Adrenal gland (tissue), 12 donors: ENCODE data around the gene GRIN3A. TPM values are rescaled to one million over a fixed set of nuclear protein-coding genes. Genes with fewer than 3 reads are reported as not detected.

Experiments used
- DNase-seq, 7 donors: peaks; one replicate each; pipeline ENCODE4 v3.0.0-alpha.2; 2019 to 2020
- H3K27ac ChIP-seq, 5 donors: fragments of 200-600 bp; sonication (generic) in 4 of 5; 1 replicate in 3 of 5; 2 replicates in 2 of 5; pipeline versions ENCODE4 v1.5.1 to v1.8.0; 2016 to 2020; ENCODE audit warnings: mild to moderate bottlenecking in 1 of 5
- H3K27me3 ChIP-seq: fragments of 200-600 bp; 2 replicates; pipeline ENCODE4 v1.8.0; 2021
- H3K36me3 ChIP-seq, 2 donors: fragments of 200-600 bp; replicated peaks in 1 of 2; 1 replicate in 1 of 2; 2 replicates in 1 of 2; pipeline versions ENCODE4 v1.5.1 to v1.8.0; 2018 to 2022
- H3K4me1 ChIP-seq, 2 donors: fragments of 200-600 bp; replicated peaks in 1 of 2; 1 replicate in 1 of 2; 2 replicates in 1 of 2; pipeline versions ENCODE4 v1.5.1 to v1.8.0; 2018 to 2021
- H3K4me3 ChIP-seq, 4 donors: fragments of 200-600 bp; sonication (generic) in 3 of 4; one replicate each; pipeline ENCODE4 v1.5.1; 2016 to 2018
- H3K9me3 ChIP-seq, 3 donors: fragments of 200-600 bp; sonication (generic) in 1 of 3; replicated peaks in 1 of 3; 1 replicate in 2 of 3; 2 replicates in 1 of 3; pipeline versions ENCODE4 v1.5.1 to v1.8.0; 2016 to 2021
- CTCF ChIP-seq, 6 experiments: fragments of 450-650 bp in 4 of 6; fragments of 200-600 bp in 2 of 6; sonication (generic) in 1 of 6; IDR thresholded peaks; 1 replicate in 5 of 6; 2 replicates in 1 of 6; pipeline versions ENCODE4 v1.5.1 to v1.8.0; 2016 to 2021; ENCODE audit warnings: antibody characterized with exemption in 6 of 6, mild to moderate bottlenecking in 2 of 6, moderate library complexity in 1 of 6
- POLR2A ChIP-seq, 2 donors: fragments of 450-650 bp; IDR thresholded peaks; one replicate each; pipeline ENCODE4 v1.6.1; 2017; ENCODE audit warnings: antibody characterized with exemption in 2 of 2, mild to moderate bottlenecking in 2 of 2, moderate library complexity in 1 of 2
- WGBS, 4 donors: extraction: QIAGEN DNeasy Blood & Tissue Kit in 2 of 4; methylation state at CpG; one replicate each; pipeline versions ENCODE4 v1.1.5 to v1.1.7; 2013 to 2017; 5-methylcytosine and 5-hydroxymethylcytosine counted together
- intact Hi-C, 2 donors: fragments of 100-400 bp; cut with DNase I; formaldehyde crosslinking; loops; one replicate each; pipeline versions ENCODE4 v1.14.1 to v1.15.0; 2022 to 2023
- polyA plus RNA-seq, 3 donors: library from polyadenylated mRNA; stranded (reverse); fragments of 200-250 nt in 2 of 3; fragments of 350-450 nt in 1 of 3; fragmentation: Illumina TruSeq in 1 of 3; extraction: RNeasy Lipid Tissue Mini Kit (QIAGEN cat#74804) in 1 of 3; gene quantifications; one replicate each; pipeline ENCODE4 v1.2.3, GENCODE V29; 2013 to 2014
- total RNA-seq, 9 donors: library from RNA; depleted of rRNA in 4 of 9; stranded (reverse); fragments of >200 nt in 4 of 9; fragments of 120-200 nt in 1 of 9; fragmentation: NEBNext Ultra II Directional in 1 of 9; extraction: Animal tissue kit (Norgen Biotek cat#: 25700) in 1 of 9; gene quantifications; one replicate each; pipeline versions ENCODE4 v1.1.0 to v1.2.4, GENCODE V29; 2013 to 2023
- donor health status: healthy with polysubstance abuse.
- donor health status: Bipolar disorder and iron deficiency.
- donor health status: DM: yes; HTN: yes; CAD: no.
- donor health status: DM: no; HTN: no; CAD: no.
- donor health status: DM: no; HTN: no; CAD: no.
- donor health status: DM: yes; HTN: yes; CAD: no.

GRIN3A gene
- total and polyA plus RNA-seq, 12 donors = under 0.01 to 0.22 (median 0.11) TPM; not detected in 2

DNA sequence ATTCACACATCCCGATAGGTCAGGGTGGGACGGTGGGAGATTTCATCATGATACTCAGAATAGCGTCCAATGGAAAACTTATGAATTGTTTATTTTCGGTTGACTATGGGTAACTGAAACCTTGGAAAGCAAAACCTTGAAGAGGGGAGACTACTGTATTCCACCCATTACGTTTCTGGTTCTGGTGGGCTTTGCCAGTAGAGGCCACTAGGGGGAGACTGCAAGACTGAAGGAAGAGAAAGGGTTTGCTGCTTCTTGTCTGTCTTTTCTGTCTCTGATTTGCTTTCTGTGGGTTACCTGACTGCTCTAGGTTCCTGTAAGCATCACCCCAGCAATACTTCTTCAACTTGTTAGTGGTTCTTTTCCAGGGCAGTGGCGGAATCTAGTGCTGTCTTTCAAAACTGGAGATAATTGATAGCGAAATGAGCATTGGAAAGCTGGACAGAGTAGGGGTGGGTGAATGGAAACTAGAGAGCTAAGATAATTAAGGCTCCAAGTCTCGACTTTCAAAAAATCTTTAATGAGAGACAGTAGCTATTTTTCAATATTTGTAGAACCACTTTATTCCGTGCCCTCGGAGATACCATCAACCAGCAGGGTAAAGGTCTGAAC lies 27.0 kb downstream of the GRIN3A start:
- no peak overlapping the region for H3K4me3 ChIP-seq
- no peaks in the 10 kb centered on the region for H3K36me3 ChIP-seq
- 65 to 72% (median 69%) methylated on average over 10 of the region's 10 CpGs for WGBS, 4 donors
- no peaks in the 10 kb centered on the region for H3K9me3 ChIP-seq
- peaks cover 7% of the 10 kb centered on the region for H3K27me3 ChIP-seq
- no peak for DNase-seq
- no peaks in the 10 kb centered on the region for H3K4me1 ChIP-seq
- peak in 4 of 6 experiments; percentile 15 to 40 (median 26) for TF ChIP-seq CTCF (IDR thresholded peaks at IDR 0.05)
- no peak for TF ChIP-seq POLR2A (IDR thresholded peaks at IDR 0.05)
- no peak overlapping the region for H3K27ac ChIP-seq
- intact Hi-C loops = no loop called here

DNA sequence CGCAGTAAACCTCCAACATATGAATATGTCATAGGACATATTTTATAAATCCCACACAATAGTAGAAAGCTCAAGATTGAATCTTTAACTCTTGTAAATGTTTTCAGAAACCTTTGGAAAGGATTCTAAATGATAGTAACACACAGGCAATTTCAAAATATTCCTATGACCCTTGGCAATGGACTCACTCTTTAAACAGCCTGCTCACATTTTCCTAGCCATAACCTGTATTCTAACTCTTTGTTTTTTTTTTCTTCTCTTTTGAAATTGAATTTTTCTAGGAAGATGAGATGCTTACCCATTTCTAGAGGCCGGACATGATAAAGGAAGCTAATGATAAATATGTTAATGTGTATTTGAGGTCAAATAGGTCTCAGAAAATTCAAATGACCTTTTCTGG lies 29.6 kb downstream of the GRIN3A start:
- TF ChIP-seq POLR2A (IDR thresholded peaks at IDR 0.05) (no peak), CTCF (IDR thresholded peaks at IDR 0.05) (no peak)
- Histone ChIP-seq H3K4me1 (no peaks in the 10 kb centered on the region), H3K36me3 (no peaks in the 10 kb centered on the region), H3K27ac (no peak overlapping the region), H3K4me3 (no peak overlapping the region), H3K27me3 (peaks cover 7% of the 10 kb centered on the region), H3K9me3 (no peaks in the 10 kb centered on the region)
- 67 to 81% (median 76%) methylated on average over 2 of the region's 2 CpGs for WGBS, 4 donors
- intact Hi-C loops = no loop called here
- DNase-seq = no peak

DNA sequence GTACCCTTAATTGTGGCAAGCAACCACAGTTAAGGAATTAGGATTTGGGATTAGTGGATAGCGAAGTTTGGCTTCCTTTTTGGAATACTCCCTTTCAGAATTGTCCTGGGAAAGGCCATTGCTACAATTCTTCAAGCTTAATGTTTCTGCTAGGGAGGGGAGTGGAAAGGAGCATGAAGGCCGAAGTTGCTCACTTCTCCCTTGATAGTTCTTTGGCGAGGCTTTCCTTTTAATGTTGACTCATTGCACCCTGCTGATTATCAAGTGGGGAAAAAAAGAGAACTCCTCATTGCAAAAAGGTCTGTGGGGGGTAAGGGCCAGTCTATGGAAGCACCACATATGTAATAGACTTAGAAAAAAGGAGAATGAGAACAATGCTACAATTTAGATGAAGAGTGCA lies 30.7 kb downstream of the GRIN3A start:
- intact Hi-C loops = no loop called here
- 38 to 48% (median 46%) methylated on average over 3 of the region's 3 CpGs for WGBS, 4 donors
- H3K9me3 ChIP-seq = no peaks in the 10 kb centered on the region

DNA sequence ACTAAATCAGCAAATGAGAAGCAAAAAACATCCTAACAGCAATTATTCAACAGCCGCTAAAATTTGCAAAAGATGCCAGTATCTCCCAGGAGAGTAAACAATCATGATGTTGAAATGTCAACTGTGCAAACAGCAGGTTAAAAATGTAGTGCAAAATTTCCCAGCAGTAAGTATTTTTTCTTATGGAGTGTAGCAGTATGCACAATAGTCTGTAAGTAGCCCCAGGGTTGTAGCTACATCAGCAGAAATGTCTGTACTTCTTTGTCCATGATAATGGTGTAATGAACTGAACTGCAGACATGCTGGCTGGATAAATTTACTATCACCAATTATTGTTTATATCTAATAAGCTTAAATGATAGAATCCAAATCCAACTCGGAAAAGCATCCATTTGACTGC lies 31.4 kb downstream of the GRIN3A start:
- WGBS, 4 donors = 68 to 82% (median 74%) methylated on average over 2 of the region's 2 CpGs

More for the DNA sequence above, 30.7 kb downstream of the GRIN3A start:
- no peaks in the 10 kb centered on the region for H3K36me3 ChIP-seq
- DNase-seq = no peak
- TF ChIP-seq POLR2A (IDR thresholded peaks at IDR 0.05) (no peak), CTCF (IDR thresholded peaks at IDR 0.05) (no peak)
- H3K4me3 ChIP-seq = no peak overlapping the region
- H3K27ac ChIP-seq = no peak overlapping the region
- no peaks in the 10 kb centered on the region for H3K4me1 ChIP-seq
- peaks cover 7% of the 10 kb centered on the region for H3K27me3 ChIP-seq

More for the DNA sequence above, 31.4 kb downstream of the GRIN3A start:
- H3K4me3 ChIP-seq = no peak overlapping the region
- intact Hi-C loops = no loop called here
- H3K9me3 ChIP-seq = no peaks in the 10 kb centered on the region
- TF ChIP-seq POLR2A (IDR thresholded peaks at IDR 0.05) (no peak), CTCF (IDR thresholded peaks at IDR 0.05) (no peak)
- no peaks in the 10 kb centered on the region for H3K4me1 ChIP-seq
- H3K36me3 ChIP-seq = no peaks in the 10 kb centered on the region
- peaks cover 7% of the 10 kb centered on the region for H3K27me3 ChIP-seq
- no peak overlapping the region for H3K27ac ChIP-seq
- DNase-seq = no peak
